HL-60/S4 treated with retinoic acid at 250 ng/mL for 4 days and 3 days (cell line): ENCODE results near the gene DARS2.

ENCODE experiments used
- in situ Hi-C: fragments of 300-500 bp; cut with MboI; formaldehyde crosslinking; loops from 2 replicates; pipeline ENCODE4 v1.7.0; 2022; ENCODE audit warnings: low sequenced_read_pairs

DARS2 gene

DNA sequence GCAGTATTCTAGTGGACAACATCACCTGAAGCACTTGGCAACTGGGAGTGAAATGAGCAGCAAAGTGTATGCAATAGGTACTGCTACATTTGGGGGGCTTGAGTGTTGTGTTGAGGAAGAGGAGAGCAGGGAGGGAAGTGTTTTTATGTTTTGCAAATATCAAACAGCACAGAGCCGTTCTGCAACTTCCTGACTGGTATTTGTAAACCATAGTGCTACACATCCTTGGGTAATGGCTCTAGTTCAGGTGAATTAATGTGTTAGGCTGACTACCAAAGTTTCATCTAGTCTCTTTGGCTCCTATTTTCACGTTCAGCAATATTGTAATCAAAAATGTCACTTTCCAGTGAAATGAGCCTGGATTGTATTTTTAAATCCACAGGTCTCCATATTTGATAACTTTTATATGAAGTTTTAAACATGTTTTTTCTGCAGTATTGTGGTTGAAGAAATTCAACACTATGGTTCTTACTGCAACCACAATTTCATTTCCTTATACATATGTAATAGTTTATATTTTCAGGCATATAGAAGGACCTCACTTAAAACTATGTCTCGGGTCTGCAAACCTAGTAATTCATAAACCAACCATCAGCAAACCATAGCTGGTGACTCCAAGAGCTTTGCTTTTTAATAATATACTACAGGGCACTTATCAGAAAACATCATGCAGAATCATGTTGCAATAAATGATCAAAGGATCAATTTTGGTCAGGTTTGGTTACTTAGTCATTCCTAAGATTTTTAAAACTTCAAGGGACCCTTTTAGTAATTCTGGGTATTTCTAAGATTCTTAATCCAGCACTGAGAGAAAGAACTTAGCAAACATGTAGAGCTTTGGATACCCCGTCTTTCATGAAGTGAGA is 62.5 kb downstream of the DARS2 start:
- in situ Hi-C loops = no loop called here

DNA sequence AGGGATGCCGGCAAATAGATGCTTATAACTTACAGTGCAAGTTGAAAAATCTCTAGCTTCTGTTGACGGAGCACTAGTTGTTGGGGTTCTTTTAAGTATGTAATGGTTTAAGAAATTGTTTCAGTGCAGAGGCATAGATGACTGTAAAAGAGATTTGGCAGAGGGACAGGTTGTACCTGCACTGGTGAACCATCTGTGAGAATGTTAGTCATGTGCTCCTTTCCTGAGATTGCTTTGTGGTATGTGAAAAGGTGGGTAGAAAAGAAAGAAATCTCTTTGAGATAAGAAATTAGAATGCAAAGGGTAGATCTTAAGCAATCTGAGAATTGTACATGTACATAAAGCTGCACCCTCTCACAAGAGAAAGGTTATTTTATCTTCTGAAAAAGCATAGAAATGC is 63.2 kb downstream of the DARS2 start:
- in situ Hi-C loops = no loop called here

DNA sequence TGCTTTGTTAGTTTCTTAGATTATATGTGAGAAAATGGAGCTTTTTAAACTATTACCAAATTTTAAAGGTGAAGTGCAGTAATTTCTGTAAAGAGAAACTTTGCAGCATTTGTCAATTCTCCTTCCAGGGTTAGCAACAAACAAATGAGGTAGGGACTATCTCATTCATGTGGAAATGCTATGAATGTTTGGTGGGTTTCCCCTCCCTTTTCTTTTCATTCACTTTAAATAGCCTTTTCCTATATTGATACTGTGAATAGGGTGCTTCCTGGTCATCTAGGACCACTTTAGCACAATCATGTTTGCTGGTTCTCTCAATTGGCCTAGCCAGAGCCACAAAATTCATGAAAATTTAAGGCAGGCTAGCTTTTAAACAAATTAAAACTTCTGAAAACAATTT is 64.3 kb downstream of the DARS2 start:
- in situ Hi-C loops = no loop called here

DNA sequence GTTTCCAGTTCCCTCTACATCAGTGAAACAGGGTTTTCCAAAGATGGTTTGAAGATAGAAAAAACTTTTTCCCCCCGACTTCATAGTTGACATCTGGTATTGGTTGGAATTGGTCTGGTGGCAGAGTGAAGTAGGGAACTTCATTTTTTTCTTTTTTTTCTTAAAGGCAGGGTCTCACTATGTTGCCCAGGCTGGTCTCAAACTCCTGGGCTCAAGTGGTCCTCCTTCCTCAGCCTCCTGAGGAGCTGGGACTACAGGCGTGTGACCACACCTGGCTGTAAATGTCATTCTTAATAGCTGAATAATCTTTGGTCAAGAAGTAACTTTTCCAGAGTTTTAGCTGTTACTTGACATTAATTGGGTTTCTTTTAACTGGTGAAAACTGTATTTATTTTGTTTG is 65.4 kb downstream of the DARS2 start:
- in situ Hi-C loops = no loop called here

DNA sequence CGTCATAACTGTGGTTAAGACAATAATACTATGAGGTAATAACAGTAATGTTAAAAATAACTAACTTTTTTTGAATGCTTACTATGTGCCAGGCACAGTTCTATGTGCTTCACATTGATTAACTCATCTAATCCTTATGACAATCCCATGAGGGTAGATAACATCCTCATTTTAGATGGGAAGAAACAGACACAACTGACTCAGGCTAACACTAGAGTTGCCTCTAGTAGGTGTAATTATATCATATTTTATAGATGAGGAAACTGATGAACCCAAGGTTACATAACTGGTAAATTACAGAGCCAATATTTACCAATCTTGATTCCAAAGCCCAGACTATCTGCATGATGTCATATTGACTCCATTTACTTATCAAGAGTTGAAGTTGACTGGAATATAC is 69.1 kb downstream of the DARS2 start:
- in situ Hi-C loops = no loop called here

- in situ Hi-C loops = no loop called here
Observed at GRCh38 chr1:173894189-173894588, 69.7 kb downstream of the DARS2 start.

GRCh38 chr1:173900427-173900826 is 76.0 kb downstream of the DARS2 start:
- in situ Hi-C loops = no loop called here

GRCh38 chr1:173900992-173901391 is 76.5 kb downstream of the DARS2 start:
- in situ Hi-C loops = no loop called here

GRCh38 chr1:173903827-173904531 is 79.5 kb downstream of the DARS2 start:
- in situ Hi-C loops = no loop called here
